Stomach (tissue), 9 donors: ENCODE measurements around the gene MYO3B. TPM values are rescaled to one million over a fixed set of nuclear protein-coding genes. Genes with fewer than 3 reads are reported as not detected.

ENCODE experiments used
- DNase-seq, 2 donors: peaks; one replicate each; pipeline versions ENCODE4 v3.0.0 to v3.0.0-alpha.2; 2013 to 2019
- H3K27ac ChIP-seq, 5 donors: fragments of 200-600 bp in 4 of 5; sonication (generic) in 4 of 5; one replicate each; pipeline ENCODE4 v1.5.1; 2013 to 2019; ENCODE audit warnings: mild to moderate bottlenecking in 1 of 5, moderate library complexity in 1 of 5
- H3K27me3 ChIP-seq, 3 donors: fragments of 200-600 bp; sonication (generic); one replicate each; pipeline ENCODE4 v1.5.1; 2017 to 2019; ENCODE audit warnings: mixed run types in 1 of 3
- H3K36me3 ChIP-seq, 4 donors: fragments of 200-600 bp; sonication (generic); 1 replicate in 3 of 4; 2 replicates in 1 of 4; pipeline ENCODE4 v1.5.1; 2016 to 2019
- H3K4me1 ChIP-seq, 4 donors: fragments of 200-600 bp; sonication (generic); one replicate each; pipeline ENCODE4 v1.5.1; 2016 to 2019
- H3K4me3 ChIP-seq, 4 donors: fragments of 200-600 bp; sonication (generic) in 3 of 4; one replicate each; pipeline ENCODE4 v1.5.1; 2016 to 2019; ENCODE audit warnings: mild to moderate bottlenecking in 1 of 4
- H3K9me3 ChIP-seq, 4 donors: fragments of 200-600 bp; sonication (generic); one replicate each; pipeline ENCODE4 v1.5.1; 2016 to 2019
- CTCF ChIP-seq, 7 experiments: fragments of 450-650 bp in 4 of 7; fragments of 200-600 bp in 3 of 7; sonication (generic) in 3 of 7; IDR thresholded peaks; one replicate each; pipeline ENCODE4 v1.5.1; 2016 to 2019; ENCODE audit warnings: antibody characterized with exemption in 7 of 7, control low read depth in 2 of 7, mild to moderate bottlenecking in 1 of 7
- EP300 ChIP-seq: sonication (generic); formaldehyde crosslinking; IDR thresholded peaks from one replicate; pipeline ENCODE4 v1.6.1; 2017; ENCODE audit warnings: antibody characterized with exemption
- POLR2A ChIP-seq, 4 donors: fragments of 450-650 bp; IDR thresholded peaks; one replicate each; pipeline ENCODE4 v1.6.1; 2016; ENCODE audit warnings: antibody characterized with exemption in 4 of 4, control low read depth in 2 of 4, mild to moderate bottlenecking in 1 of 4, moderate library complexity in 1 of 4
- POLR2AphosphoS5 ChIP-seq, 3 donors: sonication (generic); formaldehyde crosslinking; IDR thresholded peaks; one replicate each; pipeline ENCODE4 v1.6.1; 2016; ENCODE audit warnings: antibody characterized with exemption in 3 of 3
- WGBS, 5 donors: extraction: QIAGEN DNeasy Blood & Tissue Kit in 3 of 5; methylation state at CpG; one replicate each; pipeline versions ENCODE4 v1.1.5 to v1.1.7; 2013 to 2018; 5-methylcytosine and 5-hydroxymethylcytosine counted together
- intact Hi-C: fragments of 100-400 bp; cut with DNase I; formaldehyde crosslinking; loops from one replicate; pipeline ENCODE4 v1.15.1; 2023; ENCODE audit warnings: low total_unique reads
- polyA plus RNA-seq, 3 donors: library from polyadenylated mRNA; stranded (reverse); fragments of 200-250 nt; gene quantifications; one replicate each; pipeline ENCODE4 v1.2.3, GENCODE V29; 2013
- total RNA-seq, 5 donors: library from RNA; depleted of rRNA; stranded (reverse); fragments of >200 nt; gene quantifications; one replicate each; pipeline versions ENCODE4 v1.1.0 to v1.2.3, GENCODE V29; 2014 to 2016
- donor health status: healthy with polysubstance abuse.
- donor health status: Bipolar disorder and iron deficiency.
- donor health status: healthy.

The MYO3B gene
- total and polyA plus RNA-seq, 8 donors = 0.05 to 0.37 TPM; not detected in 6

DNA sequence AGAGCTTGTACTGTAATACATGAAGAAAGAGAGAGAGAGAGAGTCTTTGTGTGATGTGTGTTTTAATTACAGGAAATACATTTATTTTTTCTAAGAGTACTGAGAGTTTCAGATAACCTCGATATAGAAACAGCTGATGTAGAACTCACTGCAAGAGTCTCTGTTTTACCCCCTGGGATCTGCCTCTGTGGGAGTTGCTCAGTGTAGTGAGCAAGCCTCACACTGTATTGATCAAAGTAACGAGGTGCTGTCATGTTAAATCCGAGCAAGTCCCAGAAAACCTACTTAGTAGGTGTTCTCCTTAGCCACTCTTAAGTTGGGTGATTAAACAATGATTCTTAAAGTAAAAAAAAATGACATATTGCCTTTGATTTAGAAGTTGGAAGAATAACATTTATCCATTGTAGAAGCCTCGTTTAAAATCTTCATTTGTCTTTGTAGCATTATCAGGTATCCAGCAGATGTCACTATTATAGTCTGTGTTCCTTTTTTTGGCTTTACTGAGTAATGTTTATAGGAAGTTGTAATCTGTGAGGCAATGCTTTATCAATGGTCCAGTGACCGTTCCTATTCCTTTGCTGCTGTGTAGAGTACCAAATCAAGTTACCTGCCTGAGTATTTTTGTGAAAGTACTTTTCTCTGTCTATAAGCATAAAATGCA is 219.0 kb downstream of the MYO3B start:
- peak in 1 of 7 experiments; percentile 8 for TF ChIP-seq CTCF (IDR thresholded peaks at IDR 0.05)
- no peak for TF ChIP-seq POLR2AphosphoS5 (IDR thresholded peaks at IDR 0.05)
- peaks cover 0 to 12% (median 0%) of the 10 kb centered on the region in 4 donors for H3K4me1 ChIP-seq
- no peaks in the 10 kb centered on the region for H3K36me3 ChIP-seq
- intact Hi-C loops = no loop called here
- 18 to 25% (median 19%) methylated on average over 5 of the region's 5 CpGs for WGBS, 5 donors
- no peaks in the 10 kb centered on the region for H3K9me3 ChIP-seq
- no peak overlapping the region for H3K4me3 ChIP-seq
- peak in 1 of 2 donors; percentile 10 for DNase-seq
- no peak overlapping the region for H3K27ac ChIP-seq
- H3K27me3 ChIP-seq = peaks cover 0 to 18% (median 0%) of the 10 kb centered on the region in 3 donors

DNA sequence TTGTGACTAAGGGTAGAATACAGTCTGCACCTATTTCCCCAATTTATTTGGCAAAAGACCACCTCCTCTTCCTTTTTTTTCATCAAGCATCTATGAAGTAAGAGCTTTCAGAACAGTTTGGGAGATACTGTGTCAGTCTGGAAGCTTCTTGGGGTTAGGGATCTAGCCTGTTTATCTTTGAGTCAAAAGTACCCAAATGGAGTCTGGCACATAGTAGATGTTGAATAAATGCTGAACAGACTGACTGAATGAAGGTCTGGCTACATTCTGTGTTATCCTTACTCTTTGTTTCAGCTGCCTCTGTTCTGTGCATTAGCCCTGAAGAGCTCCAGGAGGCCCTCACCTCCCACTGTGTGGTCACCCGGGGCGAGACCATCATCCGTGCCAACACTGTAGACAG is 223.2 kb downstream of the MYO3B start:
- no peak for TF ChIP-seq POLR2AphosphoS5 (IDR thresholded peaks at IDR 0.05)
- 94 to 100% (median 100%) methylated on average over 3 of the region's 3 CpGs for WGBS, 5 donors
- Histone ChIP-seq H3K4me3 (no peak overlapping the region), H3K9me3 (no peaks in the 10 kb centered on the region), H3K36me3 (no peaks in the 10 kb centered on the region), H3K4me1 (no peaks in the 10 kb centered on the region), H3K27me3 (peaks cover 0 to 32% (median 0%) of the 10 kb centered on the region in 3 donors), H3K27ac (no peak overlapping the region)
- intact Hi-C loops = no loop called here
- DNase-seq = no peak

DNA sequence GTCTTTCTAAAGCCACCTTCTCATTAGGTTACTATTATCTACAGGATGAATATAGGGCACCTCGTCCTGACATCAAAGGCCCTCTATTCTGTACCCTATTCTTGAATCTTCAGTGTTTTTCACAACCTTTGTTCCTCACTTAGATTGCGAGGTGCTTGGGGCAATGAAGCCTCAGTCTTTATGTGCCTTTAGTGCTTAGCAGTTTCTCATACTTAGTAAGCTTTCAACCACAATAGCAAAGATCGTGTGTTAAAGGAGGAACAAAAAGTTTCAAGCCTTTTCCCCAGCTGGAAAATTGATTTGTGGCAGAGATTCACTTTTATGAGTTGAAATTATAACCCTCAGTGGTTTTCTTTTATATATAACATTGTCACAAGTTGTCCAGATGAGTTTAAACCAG is 226.9 kb downstream of the MYO3B start:
- Histone ChIP-seq H3K36me3 (no peaks in the 10 kb centered on the region), H3K9me3 (no peaks in the 10 kb centered on the region), H3K27ac (no peak overlapping the region), H3K4me1 (peaks cover 0 to 13% (median 9%) of the 10 kb centered on the region in 4 donors), H3K27me3 (peaks cover 0 to 38% (median 0%) of the 10 kb centered on the region in 3 donors), H3K4me3 (no peak overlapping the region)
- intact Hi-C loops = no loop called here
- 54 to 89% (median 79%) methylated on average over 3 of the region's 3 CpGs for WGBS, 5 donors
- DNase-seq = no peak
- TF ChIP-seq EP300 = no peak
- TF ChIP-seq POLR2AphosphoS5 (IDR thresholded peaks at IDR 0.05) = no peak
- no peak for TF ChIP-seq CTCF (IDR thresholded peaks at IDR 0.05)
- TF ChIP-seq POLR2A (IDR thresholded peaks at IDR 0.05) = no peak

- 45 to 62% (median 50%) methylated on average over 2 of the region's 2 CpGs for WGBS, 5 donors
- peaks cover 0 to 13% (median 9%) of the 10 kb centered on the region in 4 donors for H3K4me1 ChIP-seq
- intact Hi-C loops = no loop called here
- DNase-seq = no peak
- no peak overlapping the region for H3K4me3 ChIP-seq
- H3K27ac ChIP-seq = no peak overlapping the region
- TF ChIP-seq EP300 (no peak), CTCF (IDR thresholded peaks at IDR 0.05) (no peak), POLR2AphosphoS5 (IDR thresholded peaks at IDR 0.05) (no peak), POLR2A (IDR thresholded peaks at IDR 0.05) (no peak)
- H3K27me3 ChIP-seq = peaks cover 0 to 38% (median 0%) of the 10 kb centered on the region in 3 donors
- no peaks in the 10 kb centered on the region for H3K9me3 ChIP-seq
- H3K36me3 ChIP-seq = no peaks in the 10 kb centered on the region
These were observed 227.4 kb downstream of the MYO3B start for GRCh38 chr2:170405326-170405725.

DNA sequence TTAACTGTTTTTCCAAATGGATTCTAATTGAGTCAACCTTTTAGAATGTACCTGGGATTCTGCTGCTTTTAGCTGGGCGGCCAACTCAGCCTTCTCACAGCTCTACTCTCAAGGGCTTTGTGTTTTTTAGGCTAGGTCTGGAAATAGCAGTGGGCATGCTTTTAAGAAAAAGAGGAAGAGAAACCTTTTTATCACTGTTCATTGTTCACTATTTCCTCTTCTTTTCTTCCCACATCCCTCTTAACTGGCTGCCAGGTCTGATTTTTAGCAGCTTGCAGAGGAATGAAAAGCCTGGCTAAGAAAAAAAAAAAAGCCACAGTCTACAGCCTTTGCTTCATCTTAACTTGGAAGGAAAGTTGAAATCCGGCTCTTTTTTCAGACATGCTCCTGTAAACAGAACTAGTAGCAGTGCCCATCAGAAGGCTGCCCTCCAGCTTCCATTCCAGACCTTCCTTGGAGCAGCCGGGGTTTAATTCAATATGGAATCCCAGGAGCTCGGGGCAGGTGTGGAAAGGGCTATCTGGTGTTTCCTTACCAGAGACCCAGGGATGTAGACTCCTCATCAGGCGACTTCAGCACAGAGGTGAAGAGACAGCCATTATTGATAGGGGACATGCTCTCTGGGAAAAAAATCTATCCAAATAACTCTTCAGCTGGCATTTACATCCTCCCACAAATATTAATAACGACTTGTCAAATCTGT is 230.7 kb downstream of the MYO3B start:
- H3K36me3 ChIP-seq = no peaks in the 10 kb centered on the region
- peaks cover 0 to 13% (median 9%) of the 10 kb centered on the region in 4 donors for H3K4me1 ChIP-seq
- no peak overlapping the region for H3K4me3 ChIP-seq
- no peak for DNase-seq
- peaks cover 0 to 32% (median 0%) of the 10 kb centered on the region in 3 donors for H3K27me3 ChIP-seq
- intact Hi-C loops = no loop called here
- no peak overlapping the region for H3K27ac ChIP-seq
- WGBS, 5 donors = 25 to 34% (median 32%) methylated on average over 6 of the region's 6 CpGs
- no peaks in the 10 kb centered on the region for H3K9me3 ChIP-seq
- TF ChIP-seq EP300 (no peak), CTCF (IDR thresholded peaks at IDR 0.05) (no peak), POLR2AphosphoS5 (IDR thresholded peaks at IDR 0.05) (no peak), POLR2A (IDR thresholded peaks at IDR 0.05) (no peak)
